ENCODE results near the gene DKK3.

Gene DKK3

GRCh38 chr11:11937957-11938356 is 70.5 kb downstream of the DKK3 start:
- no peak for DNase-seq (ENCODE audit: low spot score)

GRCh38 chr11:11937433-11937832 is 71.0 kb downstream of the DKK3 start:
- no peak for DNase-seq (ENCODE audit: low spot score)

- DNase-seq (ENCODE audit: low spot score): no peak
Observed at GRCh38 chr11:11935536-11935935, 72.9 kb downstream of the DKK3 start.

- DNase-seq (ENCODE audit: low spot score): peak; percentile 25
Observed at GRCh38 chr11:11931461-11932055, 76.9 kb downstream of the DKK3 start.

GRCh38 chr11:11929920-11930319 is 78.5 kb downstream of the DKK3 start:
- no peak for DNase-seq (ENCODE audit: low spot score)

- no peak for DNase-seq (ENCODE audit: low spot score)
Observed at GRCh38 chr11:11923828-11924227, 84.6 kb downstream of the DKK3 start.

GRCh38 chr11:11916981-11917399 is 91.4 kb downstream of the DKK3 start:
- no peak for DNase-seq (ENCODE audit: low spot score)

- no peak for DNase-seq (ENCODE audit: low spot score)
Observed at GRCh38 chr11:11915625-11916024, 92.8 kb downstream of the DKK3 start.

- DNase-seq (ENCODE audit: low spot score): no peak
Observed at GRCh38 chr11:11913395-11913794, 95.0 kb downstream of the DKK3 start.

Measured in LoVo (cell line).